GF-D8 (cell line): ENCODE measurements around the gene TRNT1.
A peak's percentile ranks its signal among the peaks of the same experiment; 100 is the strongest.

ENCODE experiments used
- DNase-seq: peaks from one replicate; lab custom pipeline; 2025; lab: John Stamatoyannopoulos, UW

TRNT1 gene

DNA sequence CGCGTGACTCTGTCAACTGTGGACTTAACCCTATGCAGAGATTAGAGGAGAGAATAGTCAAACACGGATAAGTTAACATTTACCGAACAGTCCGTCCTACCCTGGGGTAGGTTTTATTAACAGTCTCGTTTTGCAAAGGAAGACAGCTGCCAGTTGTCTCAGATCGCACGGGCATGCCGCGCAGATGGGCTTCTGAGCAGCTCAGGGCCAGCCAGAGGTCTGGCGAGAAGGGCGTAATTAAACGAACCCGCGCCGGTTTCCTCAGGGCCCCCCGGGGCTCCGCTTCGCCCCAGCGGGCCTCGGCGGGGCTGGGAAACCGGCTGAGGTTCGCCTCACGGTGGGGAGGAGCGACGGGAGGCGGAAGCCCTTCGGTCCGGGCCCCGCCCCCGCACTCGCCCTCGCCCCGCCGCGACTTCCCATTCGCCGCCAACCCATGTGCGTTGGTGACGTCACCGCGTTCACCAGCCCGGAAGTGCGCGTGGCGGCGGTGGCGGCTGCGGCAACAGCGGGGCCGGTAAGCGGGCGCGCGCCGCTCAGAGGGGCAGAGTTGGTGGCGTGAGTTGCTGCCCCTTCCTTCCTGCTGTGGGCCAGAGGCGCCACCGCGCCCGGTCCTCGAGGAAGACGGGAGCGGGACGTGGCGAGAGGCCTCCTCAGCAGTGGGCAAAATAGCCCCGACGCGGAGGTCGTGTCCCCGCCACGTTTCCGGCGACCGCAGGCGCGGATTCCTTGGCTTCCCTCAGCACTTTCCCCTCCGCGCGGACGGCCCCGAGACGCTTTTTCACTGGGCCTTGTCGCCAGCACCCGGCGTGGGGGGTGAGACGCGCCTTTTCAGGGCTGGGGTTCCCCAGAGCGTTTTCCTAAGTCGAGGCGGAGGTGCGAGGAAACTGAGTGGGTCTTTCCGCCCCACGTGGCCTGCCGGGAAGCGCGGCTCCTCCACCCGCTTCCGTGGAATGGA lies at the start of gene TRNT1:
Gene TRNT1, plus strand, starts transcription at position 464 of the 955 bp plus-strand sequence. CDS start 2,101 bp downstream, outside the sequence.
- DNase-seq: peak; percentile 76

DNA sequence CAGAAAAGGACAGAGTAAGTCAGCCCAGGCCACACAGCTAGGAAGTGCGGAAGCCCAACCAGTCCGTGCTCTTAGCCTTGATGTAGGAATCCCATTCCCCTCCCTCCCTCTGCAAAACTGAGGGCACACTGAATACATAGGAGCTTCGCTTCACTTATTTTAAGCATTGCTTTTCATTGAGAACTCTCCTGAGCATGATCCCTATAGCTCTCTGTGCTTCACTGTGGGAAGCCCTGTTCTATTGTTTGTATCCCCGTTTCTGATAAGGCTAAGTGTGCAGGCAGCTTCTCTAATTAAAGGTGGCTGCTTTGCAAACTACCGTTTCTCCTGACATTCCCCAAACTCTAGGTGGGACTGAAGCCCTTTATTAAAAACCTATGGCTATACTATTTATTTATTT lies 46.4 kb upstream of the TRNT1 start:
- no peak for DNase-seq

DNA sequence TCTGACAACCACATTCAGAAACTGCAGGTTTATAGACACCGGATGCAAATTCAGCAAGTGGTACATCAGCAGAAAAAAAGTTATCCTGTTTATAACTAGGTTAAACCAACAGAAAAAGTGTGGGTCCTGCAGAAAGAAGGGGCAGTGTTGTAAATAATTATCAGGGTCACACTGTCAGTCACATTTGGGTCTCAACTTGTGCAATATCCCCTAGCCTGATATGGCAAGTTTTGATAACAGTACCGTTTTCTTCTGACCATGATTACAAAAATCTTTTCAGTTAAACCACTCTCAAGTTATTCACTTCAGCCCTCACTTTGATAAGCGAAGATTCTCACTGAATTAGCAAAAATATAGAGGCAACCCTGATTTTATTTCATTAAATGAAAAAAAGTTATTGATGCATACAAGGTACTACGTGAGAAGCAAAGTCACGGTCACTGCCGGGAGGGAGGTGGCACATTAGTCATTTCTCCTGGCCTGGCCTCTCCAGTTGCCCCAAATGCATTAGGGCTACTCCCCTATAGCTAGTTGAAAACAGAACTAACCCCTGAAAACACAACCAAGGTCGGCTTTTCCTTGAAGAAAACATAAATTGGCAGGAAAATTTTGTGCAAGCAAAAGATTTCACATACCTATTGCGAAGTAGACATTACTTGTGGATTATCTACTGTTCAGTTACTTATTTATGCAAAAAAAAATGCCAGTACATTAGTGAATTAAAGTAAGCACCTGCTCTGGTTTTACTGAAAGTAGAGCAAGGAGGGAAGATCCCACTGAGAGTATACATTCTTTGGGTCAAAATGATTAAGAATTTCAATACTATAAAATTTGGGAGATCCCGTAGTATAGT lies 45.1 kb upstream of the TRNT1 start:
- peak; percentile 48 for DNase-seq

DNA sequence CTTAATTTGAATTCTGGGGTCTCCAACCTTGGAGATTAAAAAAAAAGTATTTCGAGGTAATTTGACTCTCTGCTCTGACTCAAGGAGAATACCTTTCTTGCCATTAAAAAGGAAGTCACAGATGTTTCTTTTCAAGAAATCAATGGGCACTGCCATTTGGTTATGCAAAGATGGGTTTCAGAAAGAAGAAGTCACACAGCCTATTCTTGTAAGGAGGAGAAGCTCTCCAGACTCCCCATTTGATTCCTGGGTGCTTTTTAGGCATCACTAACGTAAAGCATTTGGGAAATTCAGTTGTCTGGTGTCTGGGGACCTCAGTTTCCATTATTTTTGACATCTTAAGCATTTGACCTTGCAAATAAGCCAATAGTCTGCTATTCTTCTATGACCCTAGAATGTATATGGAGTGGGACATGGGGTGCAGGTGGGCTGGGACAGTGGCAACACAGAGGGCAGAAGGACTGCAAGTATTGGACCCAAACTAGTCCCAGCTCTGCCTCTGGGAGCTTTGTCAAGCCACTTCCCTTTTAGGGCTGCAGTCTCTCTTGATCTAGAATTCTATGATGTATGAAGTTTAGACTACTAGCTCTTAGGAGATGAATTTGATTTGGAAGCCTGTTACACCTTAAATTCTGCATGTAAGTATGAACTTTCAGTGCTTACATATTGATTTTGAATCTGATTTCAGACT lies 44.4 kb upstream of the TRNT1 start:
- no peak for DNase-seq

DNA sequence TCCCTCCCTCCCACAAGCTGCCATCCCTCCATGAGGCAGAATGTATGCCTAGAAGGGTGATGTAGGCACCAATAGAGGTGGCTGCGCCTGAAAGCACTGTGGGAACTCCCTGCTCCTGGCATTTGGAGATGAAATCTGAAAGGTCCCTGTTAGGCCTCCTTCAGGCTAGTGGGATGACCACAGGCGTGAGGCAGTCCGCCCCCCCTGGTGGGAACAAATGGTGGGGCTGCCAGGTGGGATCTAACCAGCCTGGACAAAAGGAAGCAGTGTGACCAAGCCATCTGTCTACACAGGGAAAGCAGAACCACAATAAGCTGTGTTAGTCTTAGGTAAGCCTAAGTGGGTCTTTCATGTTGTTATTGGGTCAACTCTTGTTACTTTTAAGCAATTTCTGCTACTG lies 41.9 kb upstream of the TRNT1 start:
- peak; percentile 70 for DNase-seq

DNA sequence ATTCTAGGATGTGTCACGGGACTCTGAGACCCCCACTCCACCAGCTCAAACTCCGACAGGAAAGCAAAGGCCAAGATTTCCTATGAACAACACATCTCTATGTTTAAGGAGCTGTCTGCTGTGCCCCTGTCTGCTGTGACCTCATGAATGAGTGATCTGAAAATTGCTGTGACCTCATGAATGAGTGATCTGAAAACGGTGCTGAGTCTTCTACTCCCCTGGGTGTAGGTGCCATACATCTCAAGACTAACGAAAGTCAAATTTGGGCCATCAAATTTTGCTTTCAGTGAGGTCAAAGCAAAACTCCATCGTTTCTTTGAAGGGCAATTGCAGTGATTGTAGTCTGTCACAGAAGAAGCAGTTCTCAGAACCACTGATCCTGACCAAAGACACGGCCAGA lies 41.0 kb upstream of the TRNT1 start:
- DNase-seq: no peak

DNA sequence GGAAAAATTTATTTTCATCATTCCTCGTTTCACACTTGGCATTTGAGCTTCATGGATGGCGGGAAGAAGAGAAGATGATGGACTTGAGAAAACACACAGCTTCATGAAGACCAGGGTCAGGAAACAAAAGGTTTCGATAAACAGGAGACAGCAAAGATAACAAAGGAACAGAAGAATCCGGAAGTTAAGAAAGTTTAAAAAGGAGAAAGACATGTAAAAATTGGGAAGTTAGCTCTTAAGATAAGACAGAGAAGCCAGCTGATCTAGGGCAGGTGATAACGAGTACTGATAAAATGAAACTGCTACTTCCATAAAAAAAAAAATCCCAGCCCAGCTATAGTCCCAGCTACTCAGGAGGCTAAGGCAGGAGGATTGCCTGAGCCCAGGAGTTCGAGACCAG lies 40.5 kb upstream of the TRNT1 start:
- peak; percentile 92 for DNase-seq

DNA sequence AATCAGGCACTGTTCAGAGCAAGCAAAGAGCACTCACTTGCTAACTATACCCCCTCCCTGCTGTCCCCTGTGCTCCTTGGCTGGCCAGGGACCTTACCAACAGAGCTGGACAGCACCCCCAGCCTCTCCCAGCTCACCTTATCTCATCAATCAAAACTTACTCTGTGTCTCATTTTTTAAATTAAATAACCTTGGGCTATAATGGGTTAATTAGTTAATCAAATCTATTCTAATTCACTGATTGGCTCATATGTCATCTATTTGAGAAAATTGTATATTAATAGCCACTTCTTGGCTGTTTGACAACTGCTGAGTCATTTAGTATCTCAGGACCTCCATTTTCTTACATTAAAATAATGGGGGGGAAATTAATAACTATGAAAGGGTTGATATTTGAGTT lies 39.5 kb upstream of the TRNT1 start:
- DNase-seq: no peak

DNA sequence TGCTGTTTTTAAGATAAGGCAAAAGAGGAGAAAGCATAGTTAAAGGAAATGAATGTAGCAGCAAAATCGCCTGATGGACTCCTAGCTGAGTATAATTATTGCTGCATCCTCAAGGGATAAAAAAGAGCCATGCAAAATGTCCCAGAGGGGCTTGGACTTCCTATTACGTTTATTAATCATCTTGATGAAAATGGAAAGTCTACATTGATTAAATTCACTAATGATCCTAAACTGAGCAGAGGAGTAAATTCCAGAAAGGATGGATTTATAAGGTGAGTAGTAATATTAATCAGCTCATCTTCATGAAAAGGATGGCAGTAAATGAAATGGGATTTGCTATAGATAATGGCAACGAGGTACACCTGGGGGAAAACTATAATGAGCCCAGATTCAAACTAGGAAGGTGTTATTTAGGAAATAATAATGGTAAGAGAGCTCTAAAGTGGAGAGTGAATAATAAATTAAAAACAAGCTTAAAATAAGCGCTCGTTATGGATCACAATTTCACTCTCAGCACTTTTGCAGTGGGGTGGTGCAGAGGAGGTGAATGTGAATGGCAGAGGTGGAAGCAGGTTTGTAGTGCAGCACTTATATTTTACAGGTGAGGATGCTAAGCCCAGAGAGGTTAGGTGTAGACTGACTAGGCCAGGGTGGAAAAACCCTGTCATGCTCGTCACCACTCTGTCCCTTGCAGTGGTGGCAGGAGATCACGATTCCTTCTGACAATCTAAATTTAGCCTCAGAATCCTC lies 38.8 kb upstream of the TRNT1 start:
- DNase-seq: no peak

DNA sequence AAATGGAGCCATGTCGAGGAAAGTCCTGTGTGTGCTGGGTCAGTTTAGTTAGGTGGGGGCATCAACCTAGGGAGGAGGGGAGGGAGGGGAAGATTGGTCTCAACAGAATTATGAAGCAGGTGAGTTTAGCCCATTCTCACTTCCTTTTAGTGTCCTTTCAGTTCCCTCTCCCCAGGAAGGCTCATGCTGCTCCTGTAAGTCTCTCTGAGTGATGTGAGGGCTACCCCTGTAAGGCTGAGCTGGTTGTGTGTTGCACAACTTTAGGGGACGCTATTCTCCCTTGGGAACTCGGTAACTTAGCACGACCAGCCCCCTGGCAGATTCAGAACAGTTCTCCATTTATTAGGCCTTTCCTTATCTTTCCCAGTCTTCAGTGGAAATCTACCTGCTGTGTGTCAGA lies 37.7 kb upstream of the TRNT1 start:
- no peak for DNase-seq

DNA sequence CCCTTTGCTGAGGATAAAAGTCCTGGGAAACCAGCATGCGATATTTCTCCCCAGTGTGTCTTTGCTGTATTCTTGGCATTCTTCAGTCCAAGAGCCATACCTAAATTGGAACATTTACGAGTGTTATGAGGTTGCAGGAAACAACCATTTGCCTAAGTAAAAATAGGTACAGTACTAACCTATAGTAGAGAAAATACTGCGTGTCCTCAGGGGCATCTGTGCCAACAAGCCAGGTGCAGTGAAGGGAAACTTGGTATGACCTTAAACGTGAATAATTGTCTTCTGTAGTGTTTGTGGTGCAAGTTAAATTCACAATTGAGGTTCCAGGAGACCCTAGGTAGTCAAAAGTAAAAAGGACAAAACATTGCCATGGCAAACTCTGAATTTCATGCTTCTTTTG lies 28.8 kb upstream of the TRNT1 start:
- DNase-seq: no peak

DNA sequence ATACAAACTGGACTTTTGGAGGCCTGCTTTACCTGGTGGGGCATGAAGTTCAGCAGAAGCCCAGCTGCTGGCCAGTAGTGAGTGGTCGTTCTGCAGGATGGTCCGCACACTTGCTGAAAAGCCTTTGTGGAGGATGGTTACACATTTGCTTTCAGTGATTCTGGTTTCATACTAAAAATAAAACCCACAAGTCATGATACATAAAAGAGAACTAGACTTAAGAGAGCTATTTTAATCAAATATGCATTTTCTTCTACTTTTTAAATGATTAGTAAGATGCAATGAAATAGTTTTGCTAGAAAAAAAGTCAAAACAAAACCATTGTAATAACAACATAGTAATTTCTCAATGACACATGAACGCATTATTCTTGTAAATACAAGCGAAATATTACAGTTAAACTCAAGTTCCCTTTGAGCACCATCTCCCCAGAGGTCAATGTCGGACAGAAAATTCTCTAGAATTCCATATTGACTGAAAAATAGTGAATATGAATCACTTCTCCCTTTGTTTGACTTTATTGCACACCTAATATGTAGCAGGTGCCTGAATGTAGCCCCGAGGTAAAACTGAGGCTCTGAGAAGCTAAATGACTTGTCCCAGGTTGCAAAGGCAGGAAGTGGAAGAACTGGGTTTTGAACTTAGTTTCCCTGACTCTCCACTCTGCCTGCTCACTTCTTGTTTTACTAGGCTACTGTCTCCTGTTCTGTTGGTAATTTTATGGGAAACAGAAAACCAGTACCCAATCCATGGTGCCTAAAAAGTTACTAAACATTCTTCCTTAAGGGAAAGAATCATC lies 24.9 kb upstream of the TRNT1 start:
- DNase-seq: no peak

DNA sequence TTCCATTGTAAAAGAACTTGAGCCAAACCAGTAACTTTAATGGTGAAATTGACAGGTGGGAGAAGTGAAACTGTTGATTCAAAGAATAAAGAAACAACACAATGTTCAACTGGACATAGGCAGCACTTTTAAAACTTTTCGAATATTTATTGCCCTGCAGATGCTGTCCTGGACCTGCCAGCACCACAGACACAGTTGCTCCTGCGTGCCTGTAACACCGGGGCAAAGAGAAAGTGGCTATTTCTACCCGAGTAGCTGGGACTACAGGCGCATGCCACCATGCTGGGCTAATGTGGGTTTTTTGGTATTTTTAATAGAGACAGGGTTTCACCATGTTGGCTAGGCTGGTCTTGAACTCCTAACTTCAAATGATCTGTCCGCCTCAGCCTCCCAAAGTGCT lies 24.0 kb upstream of the TRNT1 start:
- no peak for DNase-seq

DNA sequence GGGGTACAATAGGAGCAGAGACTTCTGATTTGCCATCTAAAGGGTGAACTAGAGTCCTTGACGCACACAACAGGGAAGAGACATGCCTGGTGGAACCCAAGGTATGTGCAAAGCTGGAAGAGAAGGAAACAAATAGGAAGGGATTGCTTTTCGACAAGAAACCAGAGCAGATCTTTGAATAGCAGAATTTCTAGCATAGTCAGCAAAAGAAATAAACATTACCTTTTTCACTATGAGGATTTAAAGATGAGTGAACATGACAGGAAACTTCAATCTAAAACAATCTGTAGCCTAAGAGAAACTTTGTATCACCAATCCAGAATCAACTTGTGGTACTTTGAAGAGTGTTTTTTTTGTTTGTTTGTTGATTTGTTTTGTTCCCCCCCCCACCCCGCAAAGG lies 21.5 kb upstream of the TRNT1 start:
- DNase-seq: no peak

DNA sequence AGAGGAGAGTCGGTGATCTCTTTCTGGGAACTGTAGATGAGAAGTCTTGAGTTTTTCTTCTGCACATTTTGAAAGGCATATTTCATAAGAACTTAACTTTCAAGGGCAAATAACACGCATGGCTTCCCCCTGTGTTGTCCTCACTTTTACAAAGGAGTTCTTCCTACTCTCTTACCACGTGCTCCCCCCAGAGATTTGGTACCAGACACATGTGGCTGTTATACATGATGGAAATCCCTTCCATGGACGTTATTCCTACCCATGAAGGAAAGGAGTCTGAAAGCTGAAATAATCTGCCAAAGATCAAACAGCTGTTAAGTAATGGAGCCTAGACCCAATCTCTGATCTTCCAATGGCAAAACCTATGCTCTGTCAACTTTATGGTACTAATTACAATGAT lies 20.9 kb upstream of the TRNT1 start:
- no peak for DNase-seq

DNA sequence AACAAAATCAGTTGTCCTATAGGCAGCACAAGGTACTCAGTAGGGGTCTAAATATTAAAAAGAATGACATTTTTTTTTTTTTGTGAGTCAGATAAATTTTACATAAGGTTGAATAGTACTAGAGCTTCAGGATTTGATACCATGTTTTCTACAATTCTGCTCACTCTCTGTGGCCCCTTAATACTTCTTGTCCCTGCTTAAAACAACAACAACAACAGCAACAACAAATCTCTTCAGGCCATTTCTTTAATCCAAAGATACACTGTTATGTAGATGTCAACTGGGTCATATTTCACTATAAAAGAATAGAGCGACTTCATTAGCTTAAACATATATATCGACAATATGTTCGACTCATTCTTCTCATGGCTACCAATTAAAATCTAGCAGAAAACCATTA lies 19.6 kb upstream of the TRNT1 start:
- no peak for DNase-seq

DNA sequence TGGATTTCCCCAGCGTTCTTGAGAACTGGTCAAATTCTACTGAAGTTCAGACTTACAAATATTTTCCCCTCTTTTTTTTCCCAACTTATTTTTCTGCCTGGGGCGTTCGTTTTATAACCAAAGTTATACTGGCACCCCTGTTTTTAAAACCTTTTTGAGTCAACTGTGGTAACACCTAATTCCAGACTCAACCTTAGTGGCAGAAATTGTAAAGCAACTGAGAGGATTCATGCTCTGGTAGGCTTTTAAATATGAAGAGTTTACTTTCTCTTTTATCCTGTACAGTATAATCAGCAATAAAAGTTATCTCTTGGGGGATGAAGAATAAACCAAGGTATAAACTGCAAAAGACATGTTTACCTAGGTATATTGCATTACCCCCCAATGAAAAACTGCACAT lies 18.9 kb upstream of the TRNT1 start:
- no peak for DNase-seq

DNA sequence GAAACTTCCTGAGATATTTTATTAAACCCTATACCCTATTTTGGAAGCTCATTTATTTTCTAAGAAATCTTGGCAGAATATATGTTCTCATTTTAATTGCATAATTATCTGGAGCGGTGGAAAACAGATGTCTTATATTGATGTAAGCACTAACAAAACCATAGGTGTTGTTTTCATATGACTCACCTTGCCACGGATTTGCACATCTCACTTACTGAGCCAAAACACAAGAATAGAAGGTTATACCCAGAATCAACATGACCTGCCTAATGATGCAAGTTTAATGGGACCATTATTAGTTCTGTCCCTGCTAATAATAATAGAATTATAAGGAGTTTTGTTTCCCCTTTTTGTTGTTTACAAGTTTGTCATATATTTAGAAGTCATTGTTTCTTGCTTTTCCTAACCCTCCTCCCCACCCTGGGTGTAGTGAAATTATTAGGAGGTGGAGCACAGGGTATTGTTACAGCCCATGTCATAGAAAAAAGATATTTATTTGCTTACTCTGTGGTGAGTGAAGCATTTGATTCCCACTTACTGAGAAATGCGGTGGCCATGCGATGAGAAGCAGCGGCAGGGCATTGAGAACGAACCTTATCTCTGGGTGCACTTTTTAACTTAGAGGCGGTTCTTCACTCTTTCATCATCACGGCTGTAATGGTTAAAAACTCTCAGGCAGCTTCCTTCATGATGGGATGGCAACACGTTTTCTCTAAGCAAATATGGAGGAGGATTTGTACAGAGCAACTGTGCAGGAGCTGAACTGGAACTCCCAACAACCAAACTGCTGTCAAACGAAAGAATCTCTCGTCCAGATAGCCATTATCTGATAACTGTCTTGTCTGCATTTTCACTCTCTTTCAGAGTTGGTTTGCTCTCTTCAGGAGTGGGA lies 17.1 kb upstream of the TRNT1 start:
- DNase-seq: no peak

DNA sequence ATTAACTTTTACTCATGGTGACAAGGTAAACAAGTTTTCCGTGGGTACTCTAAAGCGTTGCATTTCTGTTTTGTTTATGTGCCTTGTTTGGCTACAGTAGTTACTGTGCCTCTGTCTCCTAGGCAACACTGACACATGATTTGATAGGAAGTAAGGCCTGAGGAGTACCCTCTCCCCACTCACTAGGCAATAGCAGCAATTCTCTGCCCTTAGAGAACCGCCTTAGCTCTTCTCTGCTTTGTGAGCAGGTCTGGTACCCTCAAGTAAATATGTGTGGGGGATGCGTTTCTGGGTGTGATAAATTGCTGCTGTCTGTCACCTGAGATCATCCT lies 16.5 kb upstream of the TRNT1 start, which contains the start of gene IL5RA:
Gene IL5RA, minus strand, starts transcription at position 76 of the 332 bp plus-strand sequence. CDS start 5,390 bp downstream, outside the sequence.
- DNase-seq: no peak
